ENCODE results near the gene RASGRF1.

RASGRF1 gene

DNA sequence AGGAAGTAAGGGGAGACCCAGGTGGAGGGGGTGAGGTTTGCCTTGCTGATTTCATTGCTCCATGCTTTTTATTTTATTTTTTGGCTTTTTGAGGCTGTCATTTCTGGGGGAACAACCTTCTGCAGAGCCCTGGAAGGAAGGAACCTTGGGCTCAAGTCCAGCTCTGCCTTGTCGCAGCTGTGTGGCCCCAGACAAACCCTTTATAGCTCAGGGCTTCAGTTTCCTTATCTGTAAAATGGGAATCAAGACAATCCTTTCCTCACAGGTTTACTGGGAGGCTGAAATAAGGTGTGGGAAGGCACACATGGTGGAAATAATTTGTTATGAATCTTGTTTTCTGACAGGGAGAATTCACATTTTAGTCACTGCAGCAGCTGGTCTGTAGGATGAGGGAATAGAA lies 100.3 kb downstream of the RASGRF1 start:
- ChIA-PET POLR2A (no interaction called here), CTCF (interaction anchor here (1.3 kb wide), 1 partner anchor 82 kb away, joined by 3 read pairs; no protein-coding TSS in a partner anchor)
- TF ChIP-seq SUZ12 (IDR thresholded peaks at IDR 0.05) = no peak
- DNase-seq (ENCODE audit: extremely low spot score) = no peak

DNA sequence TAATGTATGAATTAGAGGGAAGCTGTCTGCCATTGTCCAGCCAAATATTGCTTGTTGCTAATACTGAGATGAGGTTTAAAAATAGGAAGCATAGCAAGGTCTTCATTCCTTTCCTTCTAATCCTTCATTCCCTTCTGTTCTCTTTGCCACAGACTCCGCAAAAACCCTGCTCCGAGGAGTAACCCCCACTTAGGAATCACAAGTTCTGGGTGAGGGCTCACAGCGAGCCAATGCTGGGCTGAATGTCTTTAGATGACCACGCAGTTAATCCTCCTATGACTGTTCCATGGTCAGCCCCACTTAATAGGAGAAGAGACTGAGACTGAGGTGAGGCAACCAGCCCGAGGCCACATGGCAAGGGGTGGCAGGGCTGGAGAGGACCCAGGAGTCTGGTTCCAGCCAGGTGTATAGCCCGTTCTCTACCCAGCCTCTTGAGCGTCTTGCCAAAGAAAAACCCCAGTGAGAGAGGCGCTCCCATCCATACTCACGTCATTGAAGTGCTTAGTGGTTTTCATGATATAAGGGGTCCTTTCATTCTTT lies 100.8 kb downstream of the RASGRF1 start:
- POLR2A ChIA-PET = no interaction called here
- no peak for DNase-seq (ENCODE audit: extremely low spot score)
- TF ChIP-seq TARDBP (IDR thresholded peaks at IDR 0.05) (no peak), FOXK2 (IDR thresholded peaks at IDR 0.05) (no peak), FOXA1 (IDR thresholded peaks at IDR 0.05) (no peak), LEF1 (IDR thresholded peaks at IDR 0.05; ENCODE audit: borderline replicate concordance) (no peak), ZNF384 (IDR thresholded peaks at IDR 0.05) (no peak), ELF4 (IDR thresholded peaks at IDR 0.05) (no peak), NFRKB (IDR thresholded peaks at IDR 0.05) (no peak), ARNT (IDR thresholded peaks at IDR 0.05) (no peak), BHLHE40 (IDR thresholded peaks at IDR 0.05; ENCODE audit: borderline replicate concordance) (no peak)
- TF ChIP-seq, protein P1, sequence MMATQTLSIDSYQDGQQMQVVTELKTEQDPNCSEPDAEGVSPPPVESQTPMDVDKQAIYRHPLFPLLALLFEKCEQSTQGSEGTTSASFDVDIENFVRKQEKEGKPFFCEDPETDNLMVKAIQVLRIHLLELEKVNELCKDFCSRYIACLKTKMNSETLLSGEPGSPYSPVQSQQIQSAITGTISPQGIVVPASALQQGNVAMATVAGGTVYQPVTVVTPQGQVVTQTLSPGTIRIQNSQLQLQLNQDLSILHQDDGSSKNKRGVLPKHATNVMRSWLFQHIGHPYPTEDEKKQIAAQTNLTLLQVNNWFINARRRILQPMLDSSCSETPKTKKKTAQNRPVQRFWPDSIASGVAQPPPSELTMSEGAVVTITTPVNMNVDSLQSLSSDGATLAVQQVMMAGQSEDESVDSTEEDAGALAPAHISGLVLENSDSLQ (IDR thresholded peaks at IDR 0.05) = no peak
- CTCF ChIA-PET = interaction anchor here (1.5 kb wide), 1 partner anchor 10 kb away, joined by 7 read pairs; no protein-coding TSS in a partner anchor

DNA sequence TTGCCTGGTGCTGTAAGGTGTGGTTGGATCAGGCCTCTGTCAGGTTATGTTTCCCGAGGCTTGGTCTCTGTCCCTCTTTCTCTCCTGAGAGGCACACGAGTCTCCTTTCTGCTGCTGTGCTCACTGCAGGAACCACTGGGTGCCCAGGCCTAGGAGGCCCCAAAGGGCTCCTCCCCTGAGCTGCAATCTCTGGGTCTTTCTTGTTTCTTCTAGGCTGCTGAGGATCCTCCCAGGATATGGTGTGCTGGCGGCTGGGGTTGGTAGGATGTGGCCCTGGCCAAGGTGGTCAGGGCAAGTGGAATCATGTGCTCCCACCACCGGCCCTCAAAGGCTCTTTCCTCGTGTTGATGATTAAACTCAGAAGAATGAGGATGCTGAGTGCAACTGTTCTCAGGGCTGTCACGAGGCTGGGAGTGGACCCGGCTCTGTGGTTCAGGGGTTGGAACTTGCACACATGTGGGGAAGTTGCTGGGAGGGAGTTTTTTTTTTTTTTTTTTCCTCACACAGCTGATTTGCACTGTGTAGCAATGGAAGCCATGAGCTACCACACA lies 102.1 kb downstream of the RASGRF1 start:
- CTCF ChIA-PET = interaction anchor here (0.6 to 1.5 kb wide), 3 partner anchors 9 to 414 kb away, joined by 3 to 7 read pairs (median 3); no protein-coding TSS in a partner anchor
- no peak for DNase-seq (ENCODE audit: extremely low spot score)
- TF ChIP-seq BHLHE40 (IDR thresholded peaks at IDR 0.05; ENCODE audit: borderline replicate concordance) (no peak), ARNT (IDR thresholded peaks at IDR 0.05) (no peak), NFRKB (IDR thresholded peaks at IDR 0.05) (no peak), ZNF384 (IDR thresholded peaks at IDR 0.05) (no peak), ELF4 (IDR thresholded peaks at IDR 0.05) (no peak)
- POLR2A ChIA-PET = no interaction called here

DNA sequence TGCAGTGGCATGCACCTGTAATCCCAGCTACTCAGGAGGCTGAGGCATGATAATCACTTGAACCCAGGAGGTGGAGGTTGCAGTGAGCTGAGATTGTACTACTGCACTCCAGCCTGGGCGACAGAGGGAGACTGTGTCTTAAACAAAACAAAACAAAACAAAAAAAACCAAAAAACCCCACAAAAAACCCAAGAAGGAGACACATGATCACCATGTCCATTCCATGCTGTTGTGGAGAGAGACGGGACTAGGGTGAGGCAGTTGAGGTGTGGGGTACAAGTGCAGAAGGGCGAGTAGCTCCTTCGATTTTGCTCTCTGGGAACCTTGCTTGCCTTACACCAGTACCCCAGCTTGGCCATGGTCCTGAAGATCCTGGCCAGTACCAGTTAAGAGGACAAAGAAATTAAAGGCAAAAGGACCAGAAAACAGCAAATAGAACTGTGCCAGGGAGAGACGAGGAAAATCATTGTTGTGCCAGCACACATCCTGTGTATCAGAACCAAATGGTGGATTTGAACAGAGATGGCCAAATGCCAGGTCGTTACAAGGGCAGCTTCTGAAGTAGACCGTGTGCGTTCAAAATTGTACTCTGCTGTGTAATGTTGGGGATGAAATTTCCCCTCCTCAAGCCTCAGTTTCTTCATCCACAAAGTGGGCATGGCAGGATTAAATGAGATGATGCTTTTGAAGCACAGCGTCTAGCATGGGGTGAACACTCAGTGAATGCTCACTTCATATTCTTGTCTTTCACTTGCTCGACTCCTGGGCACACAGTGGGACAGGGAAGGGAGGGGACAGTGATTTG lies 102.8 kb downstream of the RASGRF1 start:
- DNase-seq (ENCODE audit: extremely low spot score) = no peak
- no peak for TF ChIP-seq LEF1 (IDR thresholded peaks at IDR 0.05; ENCODE audit: borderline replicate concordance)
- TF ChIP-seq CTBP1 (IDR thresholded peaks at IDR 0.05; ENCODE audit: borderline replicate concordance) = no peak
- no peak for TF ChIP-seq FOXK2 (IDR thresholded peaks at IDR 0.05)
- no peak for TF ChIP-seq SP1 (IDR thresholded peaks at IDR 0.05)
- no peak for TF ChIP-seq ELF4 (IDR thresholded peaks at IDR 0.05)
- TF ChIP-seq TARDBP (IDR thresholded peaks at IDR 0.05) = no peak
- POLR2A ChIA-PET = no interaction called here
- CTCF ChIA-PET = interaction anchor here (1.2 kb wide), 1 partner anchor 197 kb away, joined by 3 read pairs; no protein-coding TSS in a partner anchor

DNA sequence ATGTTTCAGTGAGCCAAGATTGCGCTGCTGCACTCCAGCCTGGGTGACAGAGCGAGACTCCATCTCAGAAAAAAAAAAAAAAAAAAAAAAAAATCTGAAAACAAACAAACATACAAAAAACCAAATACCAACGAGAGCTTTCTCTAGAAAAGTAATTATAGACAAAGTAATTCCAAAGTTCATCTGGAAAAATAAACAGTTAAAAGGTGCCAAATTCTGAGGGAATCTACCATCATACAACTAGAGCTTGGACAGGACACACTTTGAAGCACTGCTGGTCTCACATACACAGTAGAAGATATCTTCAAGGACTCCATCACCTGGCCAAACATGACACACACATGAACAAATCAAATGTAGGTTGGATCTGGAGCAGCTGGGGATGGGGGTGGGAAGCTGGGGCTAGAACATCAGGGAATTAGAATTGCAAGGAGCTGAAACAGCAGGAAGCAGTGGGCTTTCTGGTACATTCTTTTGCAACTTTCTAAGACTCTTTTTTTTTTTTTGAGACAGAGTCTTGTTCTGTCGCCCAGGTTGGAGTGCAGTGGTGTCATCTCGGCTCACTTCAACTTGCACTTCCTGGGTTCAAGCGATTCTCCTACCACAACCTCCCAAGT lies 104.6 kb downstream of the RASGRF1 start:
- TF ChIP-seq ARNT (IDR thresholded peaks at IDR 0.05) = no peak
- TF ChIP-seq, protein P1 (IDR thresholded peaks at IDR 0.05) = no peak
- TF ChIP-seq ZNF384 (IDR thresholded peaks at IDR 0.05) = no peak
- TF ChIP-seq BHLHE40 (IDR thresholded peaks at IDR 0.05; ENCODE audit: borderline replicate concordance) = no peak
- no peak for TF ChIP-seq FOXM1 (IDR thresholded peaks at IDR 0.05; ENCODE audit: borderline replicate concordance)
- no peak for TF ChIP-seq LEF1 (IDR thresholded peaks at IDR 0.05; ENCODE audit: borderline replicate concordance)
- TF ChIP-seq CTBP1 (IDR thresholded peaks at IDR 0.05; ENCODE audit: borderline replicate concordance) = no peak
- TF ChIP-seq HDGF (IDR thresholded peaks at IDR 0.05; ENCODE audit: borderline replicate concordance) = no peak
- TF ChIP-seq TARDBP (IDR thresholded peaks at IDR 0.05) = no peak
- no peak for TF ChIP-seq NFRKB (IDR thresholded peaks at IDR 0.05)
- no peak for TF ChIP-seq FOXA1 (IDR thresholded peaks at IDR 0.05)
- TF ChIP-seq L3MBTL2 (conservative IDR thresholded peaks at IDR 0.05) = no peak
- TF ChIP-seq SUZ12 (IDR thresholded peaks at IDR 0.05) = no peak
- no peak for TF ChIP-seq ELF4 (IDR thresholded peaks at IDR 0.05)
- no peak for TF ChIP-seq FOXK2 (IDR thresholded peaks at IDR 0.05)
- TF ChIP-seq SP1 (IDR thresholded peaks at IDR 0.05) = no peak
- ChIA-PET POLR2A (no interaction called here), CTCF (interaction anchor here (0.8 kb wide), 1 partner anchor 105 kb away, joined by 3 read pairs; no protein-coding TSS in a partner anchor)
- DNase-seq (ENCODE audit: extremely low spot score) = no peak

DNA sequence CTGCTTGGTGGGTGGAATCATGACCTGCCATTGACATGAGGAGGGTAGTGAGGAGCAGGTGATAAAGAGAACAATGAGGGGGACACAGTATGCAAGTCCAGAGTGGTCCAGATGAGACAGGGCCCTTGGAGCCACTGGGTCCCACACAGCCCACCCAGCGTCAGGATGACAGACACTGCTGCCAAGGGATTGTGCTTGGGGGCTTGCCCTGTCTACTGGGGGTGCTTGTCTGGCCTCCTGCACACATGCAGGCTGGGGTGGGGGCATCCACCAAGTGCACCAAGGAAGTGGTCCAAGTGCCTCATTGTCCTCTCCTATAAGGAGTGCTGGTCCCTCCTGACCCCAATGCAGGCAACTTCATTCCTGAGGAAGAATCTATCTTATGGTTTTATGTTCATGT lies 106.5 kb downstream of the RASGRF1 start:
- no peak for DNase-seq (ENCODE audit: extremely low spot score)
- ChIA-PET POLR2A (no interaction called here), CTCF (no interaction called here)
- no peak for TF ChIP-seq HDGF (IDR thresholded peaks at IDR 0.05; ENCODE audit: borderline replicate concordance)
- no peak for TF ChIP-seq L3MBTL2 (conservative IDR thresholded peaks at IDR 0.05)
- TF ChIP-seq, protein P1 (IDR thresholded peaks at IDR 0.05) = no peak
- no peak for TF ChIP-seq FOXA1 (IDR thresholded peaks at IDR 0.05)
- no peak for TF ChIP-seq CTBP1 (IDR thresholded peaks at IDR 0.05; ENCODE audit: borderline replicate concordance)
- no peak for TF ChIP-seq NFRKB (IDR thresholded peaks at IDR 0.05)
- no peak for TF ChIP-seq TARDBP (IDR thresholded peaks at IDR 0.05)
- no peak for TF ChIP-seq LEF1 (IDR thresholded peaks at IDR 0.05; ENCODE audit: borderline replicate concordance)
- TF ChIP-seq SP1 (IDR thresholded peaks at IDR 0.05) = no peak
